Suprapubic skin (tissue), 4 donors: Measurements from ENCODE around the gene PSMF1. TPM values are rescaled to one million over a fixed set of nuclear protein-coding genes. Genes with fewer than 3 reads are reported as not detected.

ENCODE experiments used
- DNase-seq, 2 donors: peaks; one replicate each; pipeline ENCODE4 v3.0.0-alpha.2; 2019; ENCODE audit warnings: low spot score in 2 of 2
- H3K27ac ChIP-seq: fragments of 200-600 bp; sonication (generic); one replicate; pipeline ENCODE4 v1.5.1; 2019
- H3K27me3 ChIP-seq: fragments of 200-600 bp; sonication (generic); one replicate; pipeline ENCODE4 v1.5.1; 2019
- H3K36me3 ChIP-seq: fragments of 200-600 bp; sonication (generic); one replicate; pipeline ENCODE4 v1.5.1; 2019
- H3K4me1 ChIP-seq: fragments of 200-600 bp; sonication (generic); one replicate; pipeline ENCODE4 v1.5.1; 2019
- H3K4me3 ChIP-seq: fragments of 200-600 bp; sonication (generic); one replicate; pipeline ENCODE4 v1.5.1; 2019; ENCODE audit warnings: mild to moderate bottlenecking
- H3K9me3 ChIP-seq: fragments of 200-600 bp; sonication (generic); one replicate; pipeline ENCODE4 v1.5.1; 2019
- EP300 ChIP-seq: sonication (generic); formaldehyde crosslinking; IDR thresholded peaks from one replicate; pipeline ENCODE4 v1.6.1; 2017; ENCODE audit warnings: antibody characterized with exemption
- POLR2A ChIP-seq, 2 donors: fragments of 450-650 bp; IDR thresholded peaks; one replicate each; pipeline ENCODE4 v1.6.1; 2017; ENCODE audit warnings: antibody characterized with exemption in 2 of 2, mild to moderate bottlenecking in 2 of 2, moderate library complexity in 2 of 2
- POLR2AphosphoS5 ChIP-seq, 3 donors: sonication (generic); formaldehyde crosslinking; IDR thresholded peaks; one replicate each; pipeline ENCODE4 v1.6.1; 2017; ENCODE audit warnings: antibody characterized with exemption in 3 of 3
- WGBS: methylation state at CpG from one replicate; pipeline ENCODE4 v1.1.5; 2018; 5-methylcytosine and 5-hydroxymethylcytosine counted together
- total RNA-seq, 4 donors: library from RNA; depleted of rRNA; stranded (reverse); fragments of >200 nt; gene quantifications; one replicate each; pipeline ENCODE4 v1.1.0, GENCODE V29; 2016
- TF ChIP-seq, protein P1 (sequence below), 2 donors: fragments of 200-600 bp in 1 of 2; fragments of 450-650 bp in 1 of 2; sonication (generic) in 1 of 2; IDR thresholded peaks; one replicate each; pipeline ENCODE4 v1.5.1; 2016 to 2019; ENCODE audit warnings: antibody characterized with exemption in 2 of 2, mild to moderate bottlenecking in 1 of 2, moderate library complexity in 1 of 2

Gene PSMF1
- total RNA-seq, 4 donors from 2014 or later = 106 to 186 (median 142) TPM

DNA sequence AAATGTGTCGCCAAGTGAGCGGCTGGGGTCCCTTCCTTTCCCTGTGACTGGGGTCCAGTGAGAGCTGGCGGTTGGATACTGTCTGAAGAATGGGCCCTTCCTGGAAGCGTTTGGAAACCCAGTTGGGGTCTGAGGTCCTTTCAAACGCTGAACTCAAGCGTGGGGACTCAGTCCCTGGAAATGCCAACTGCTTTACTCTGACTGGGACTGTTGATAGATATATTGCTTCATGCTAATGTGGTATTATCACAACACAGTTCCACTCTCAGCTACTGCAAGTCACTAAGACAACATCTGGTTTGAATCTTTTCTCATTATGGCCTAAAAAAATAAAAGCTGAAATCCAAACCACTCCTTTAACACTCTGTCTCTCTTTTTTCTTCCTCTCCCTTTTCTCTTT, 23.7 kb upstream of the PSMF1 start:
- Histone ChIP-seq H3K4me1 (no peaks in the 10 kb centered on the region), H3K27me3 (no peaks in the 10 kb centered on the region), H3K4me3 (no peak overlapping the region), H3K9me3 (no peaks in the 10 kb centered on the region), H3K27ac (no peak overlapping the region), H3K36me3 (no peaks in the 10 kb centered on the region)
- 75% methylated on average over 6 of the region's 6 CpGs for WGBS
- DNase-seq = no peak
- TF ChIP-seq, protein P1, sequence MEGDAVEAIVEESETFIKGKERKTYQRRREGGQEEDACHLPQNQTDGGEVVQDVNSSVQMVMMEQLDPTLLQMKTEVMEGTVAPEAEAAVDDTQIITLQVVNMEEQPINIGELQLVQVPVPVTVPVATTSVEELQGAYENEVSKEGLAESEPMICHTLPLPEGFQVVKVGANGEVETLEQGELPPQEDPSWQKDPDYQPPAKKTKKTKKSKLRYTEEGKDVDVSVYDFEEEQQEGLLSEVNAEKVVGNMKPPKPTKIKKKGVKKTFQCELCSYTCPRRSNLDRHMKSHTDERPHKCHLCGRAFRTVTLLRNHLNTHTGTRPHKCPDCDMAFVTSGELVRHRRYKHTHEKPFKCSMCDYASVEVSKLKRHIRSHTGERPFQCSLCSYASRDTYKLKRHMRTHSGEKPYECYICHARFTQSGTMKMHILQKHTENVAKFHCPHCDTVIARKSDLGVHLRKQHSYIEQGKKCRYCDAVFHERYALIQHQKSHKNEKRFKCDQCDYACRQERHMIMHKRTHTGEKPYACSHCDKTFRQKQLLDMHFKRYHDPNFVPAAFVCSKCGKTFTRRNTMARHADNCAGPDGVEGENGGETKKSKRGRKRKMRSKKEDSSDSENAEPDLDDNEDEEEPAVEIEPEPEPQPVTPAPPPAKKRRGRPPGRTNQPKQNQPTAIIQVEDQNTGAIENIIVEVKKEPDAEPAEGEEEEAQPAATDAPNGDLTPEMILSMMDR (IDR thresholded peaks at IDR 0.05) = no peak
- no peak for TF ChIP-seq EP300
- TF ChIP-seq POLR2A (IDR thresholded peaks at IDR 0.05) = no peak
- no peak for TF ChIP-seq POLR2AphosphoS5 (IDR thresholded peaks at IDR 0.05)

DNA sequence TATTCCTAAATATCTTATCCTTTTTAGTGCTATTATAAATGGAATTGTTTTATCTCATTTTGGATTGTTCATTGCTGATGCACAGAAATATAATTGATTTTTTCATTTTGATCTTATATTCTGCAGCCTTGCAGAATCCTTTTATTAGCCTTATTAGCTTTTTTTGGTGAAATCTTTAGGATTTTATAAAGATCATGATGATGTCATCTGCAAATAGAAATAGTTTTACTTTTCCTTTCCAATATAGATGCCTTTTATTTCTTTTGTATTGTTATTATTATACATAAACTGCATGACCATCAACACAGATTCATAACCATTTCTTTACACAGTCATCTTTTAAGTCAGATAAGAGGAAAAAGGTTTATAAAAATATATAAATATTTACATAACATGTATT, 16.9 kb upstream of the PSMF1 start:
- H3K27ac ChIP-seq = no peak overlapping the region
- no peaks in the 10 kb centered on the region for H3K4me1 ChIP-seq
- no peaks in the 10 kb centered on the region for H3K36me3 ChIP-seq
- H3K4me3 ChIP-seq = no peak overlapping the region
- no peak for TF ChIP-seq EP300
- no peak for TF ChIP-seq POLR2A (IDR thresholded peaks at IDR 0.05)
- TF ChIP-seq, protein P1 (IDR thresholded peaks at IDR 0.05) = no peak
- no peak for TF ChIP-seq POLR2AphosphoS5 (IDR thresholded peaks at IDR 0.05)
- DNase-seq = no peak
- H3K9me3 ChIP-seq = no peaks in the 10 kb centered on the region
- H3K27me3 ChIP-seq = no peaks in the 10 kb centered on the region

DNA sequence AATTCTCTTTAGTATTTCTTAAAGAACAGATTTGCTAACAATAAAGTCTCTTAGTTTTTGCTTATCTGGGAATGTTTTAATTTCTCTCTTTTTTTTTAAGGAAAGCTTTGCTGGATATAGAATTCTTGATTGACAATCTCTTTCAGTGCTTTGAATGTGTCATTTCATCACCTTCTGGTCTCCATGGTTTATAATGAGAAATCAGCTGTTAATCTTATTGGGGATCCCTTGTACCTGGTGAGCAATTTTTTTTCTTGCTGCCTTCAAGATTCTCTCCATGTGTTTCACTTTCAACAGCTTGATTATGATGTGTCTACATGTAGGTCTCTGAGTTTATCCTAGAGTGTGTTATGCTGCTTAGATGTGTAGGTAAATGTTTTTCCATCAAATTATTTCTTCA, 16.4 kb upstream of the PSMF1 start:
- Histone ChIP-seq H3K27me3 (no peaks in the 10 kb centered on the region), H3K36me3 (no peaks in the 10 kb centered on the region), H3K4me3 (no peak overlapping the region), H3K27ac (no peak overlapping the region), H3K9me3 (no peaks in the 10 kb centered on the region), H3K4me1 (no peaks in the 10 kb centered on the region)
- TF ChIP-seq POLR2AphosphoS5 (IDR thresholded peaks at IDR 0.05) = no peak
- TF ChIP-seq POLR2A (IDR thresholded peaks at IDR 0.05) = no peak
- TF ChIP-seq, protein P1 (IDR thresholded peaks at IDR 0.05) = no peak
- TF ChIP-seq EP300 = no peak
- DNase-seq = no peak

GRCh38 chr20:1103751-1104150, 14.7 kb upstream of the PSMF1 start:
- no peak for DNase-seq
- H3K9me3 ChIP-seq = no peaks in the 10 kb centered on the region
- H3K27me3 ChIP-seq = no peaks in the 10 kb centered on the region
- H3K27ac ChIP-seq = no peak overlapping the region
- no peaks in the 10 kb centered on the region for H3K4me1 ChIP-seq
- 50% methylated on average over 3 of the region's 3 CpGs for WGBS
- no peaks in the 10 kb centered on the region for H3K36me3 ChIP-seq
- TF ChIP-seq POLR2A (IDR thresholded peaks at IDR 0.05) (no peak), POLR2AphosphoS5 (IDR thresholded peaks at IDR 0.05) (no peak), EP300 (no peak)
- TF ChIP-seq, protein P1 (IDR thresholded peaks at IDR 0.05) = no peak
- H3K4me3 ChIP-seq = no peak overlapping the region

GRCh38 chr20:1105599-1106194, 12.7 kb upstream of the PSMF1 start:
- no peak overlapping the region for H3K27ac ChIP-seq
- 86% methylated on average over 3 of the region's 6 CpGs for WGBS
- no peaks in the 10 kb centered on the region for H3K36me3 ChIP-seq
- H3K4me3 ChIP-seq = no peak overlapping the region
- no peaks in the 10 kb centered on the region for H3K9me3 ChIP-seq
- TF ChIP-seq POLR2A (IDR thresholded peaks at IDR 0.05) (no peak), POLR2AphosphoS5 (IDR thresholded peaks at IDR 0.05) (no peak), EP300 (no peak)
- TF ChIP-seq, protein P1 (IDR thresholded peaks at IDR 0.05) = no peak
- H3K4me1 ChIP-seq = no peaks in the 10 kb centered on the region
- DNase-seq = no peak
- H3K27me3 ChIP-seq = no peaks in the 10 kb centered on the region
